ENCODE results near the gene HHATL.
"Not testable (repeated sequence)": the region's sequence is repeated elsewhere in the genome, so short reads cannot be mapped to it uniquely, and the experiment has no call there.

HHATL gene

DNA sequence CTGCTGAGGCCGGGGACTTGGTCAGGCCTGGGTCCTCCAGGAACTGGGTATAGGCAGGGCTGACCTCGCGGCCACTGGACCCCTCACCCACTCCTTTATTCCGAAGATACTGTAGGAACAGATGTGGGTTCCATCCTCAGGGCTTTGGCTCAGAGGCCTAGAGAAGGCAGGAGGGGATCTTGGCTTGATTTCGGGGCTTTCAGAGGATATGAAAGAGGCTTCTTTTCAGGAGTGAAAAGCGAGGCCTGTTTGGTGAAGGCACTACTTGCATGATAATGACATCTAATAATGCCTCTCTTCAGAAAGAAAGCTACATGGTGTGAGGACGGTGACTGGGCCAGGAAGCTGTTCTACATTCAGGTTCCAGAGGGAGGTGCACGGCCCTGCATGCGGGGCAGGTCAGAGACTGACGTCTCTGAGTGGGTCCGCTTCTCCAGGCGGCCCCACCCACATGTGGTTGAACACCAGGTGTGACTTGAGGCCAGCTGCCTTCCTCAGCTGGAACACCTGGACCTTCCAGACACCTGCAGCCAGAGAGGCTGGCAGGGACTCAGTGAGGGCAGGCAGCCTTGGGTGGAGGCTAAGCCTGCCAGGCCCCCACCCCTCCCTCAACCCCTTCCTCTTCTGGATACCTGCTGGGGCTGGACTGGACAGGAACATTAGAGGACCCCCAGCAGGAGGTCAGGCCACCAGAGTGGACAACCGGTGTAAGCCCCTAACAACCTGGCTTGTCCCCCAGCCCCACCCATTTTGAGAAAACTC lies 31.1 kb upstream of the HHATL start:
- no peak for DNase-seq

DNA sequence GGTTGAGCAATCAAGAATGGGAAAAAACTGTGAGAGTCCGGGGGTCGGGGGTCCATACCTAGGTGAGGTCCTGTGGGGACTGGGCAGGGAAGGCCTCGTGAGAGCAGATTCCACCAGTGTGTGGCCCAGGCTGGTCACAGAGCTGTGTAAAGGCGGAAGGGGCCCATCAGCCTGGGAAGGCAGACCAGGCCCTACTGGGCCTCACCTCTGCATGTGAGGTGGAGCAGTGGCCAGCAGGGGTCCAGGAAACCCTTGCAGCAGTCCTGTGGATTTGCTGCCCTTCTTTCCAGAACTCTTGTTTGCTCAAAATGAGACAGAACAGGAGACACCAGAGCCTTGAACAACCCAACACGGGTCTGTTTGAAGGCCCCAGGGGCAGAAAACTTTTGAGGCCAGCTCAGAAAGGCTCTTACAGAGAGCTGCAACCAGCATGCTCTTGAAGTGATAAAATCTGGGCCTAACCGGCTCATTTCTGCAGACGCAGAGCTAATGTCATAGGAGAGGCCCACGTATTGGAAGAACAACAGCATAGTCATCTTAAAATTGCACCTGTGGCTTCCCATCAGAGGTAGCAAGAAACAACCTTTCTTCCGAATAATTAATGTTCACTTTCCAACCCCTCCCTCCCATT lies 30.3 kb upstream of the HHATL start:
- no peak for DNase-seq

DNA sequence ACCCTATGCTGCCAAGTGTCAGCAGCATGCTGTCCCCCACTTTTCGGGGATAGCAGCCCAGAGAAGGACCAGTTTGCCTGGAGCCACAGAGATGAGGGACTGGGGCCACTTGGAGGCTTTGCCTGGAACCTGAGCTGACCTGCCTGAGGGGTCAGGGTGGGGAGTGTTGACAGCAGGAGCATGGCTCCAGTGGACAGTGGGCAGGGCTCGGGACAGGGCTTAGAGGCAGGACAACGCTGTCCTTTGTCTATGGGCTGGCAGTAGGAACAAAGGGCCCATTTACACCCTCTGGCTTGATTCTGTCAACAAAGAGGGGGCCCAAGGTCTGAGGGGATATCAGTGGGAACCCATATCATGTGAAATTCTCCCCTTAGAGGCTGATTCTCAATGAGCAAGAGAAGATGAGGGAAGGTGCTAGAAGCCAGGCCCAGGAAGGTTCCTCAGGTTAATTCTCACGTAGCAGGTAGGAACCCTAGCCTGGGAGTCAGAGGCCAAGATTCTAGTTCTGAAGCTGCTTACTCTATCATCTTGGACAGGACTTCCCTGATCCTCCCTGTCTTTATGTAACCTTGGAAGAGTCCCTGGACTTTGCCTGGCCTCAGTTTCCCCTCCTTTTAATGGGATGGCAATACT lies 29.7 kb upstream of the HHATL start:
- no peak for DNase-seq

DNA sequence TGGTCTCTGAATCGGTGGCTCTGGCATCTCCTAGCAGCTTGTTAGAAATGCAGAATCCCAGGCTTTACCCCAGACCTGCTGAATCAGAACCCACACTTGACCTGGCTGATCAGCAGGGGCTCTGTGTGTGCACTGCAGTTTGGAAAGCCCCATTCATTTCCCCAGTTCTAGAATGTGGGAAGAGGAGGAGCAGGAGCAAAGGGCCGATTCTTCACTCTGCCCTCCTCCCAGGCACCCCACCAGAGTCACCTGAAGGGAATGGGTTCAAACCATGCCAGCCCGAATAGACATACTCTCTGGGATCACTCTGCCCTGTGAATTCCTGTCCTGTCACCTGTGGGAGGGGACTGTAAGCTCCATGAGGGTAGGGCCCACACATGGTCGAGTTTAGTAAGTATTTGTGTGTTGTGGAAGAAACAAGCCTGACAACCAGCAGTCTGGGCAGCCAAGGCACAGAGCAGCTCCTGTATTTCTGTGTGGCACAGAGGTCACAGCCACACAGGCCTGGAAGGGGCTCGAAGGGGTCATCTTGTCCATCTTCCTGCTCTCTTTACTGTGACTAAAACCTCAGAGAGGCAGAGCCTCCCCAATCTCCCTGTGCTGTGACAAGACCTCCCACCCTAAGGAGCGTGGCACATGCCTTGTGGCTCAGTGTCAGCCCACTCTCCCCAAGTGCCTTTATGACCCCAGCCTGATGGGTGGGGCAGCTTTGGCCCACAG lies 29.0 kb upstream of the HHATL start:
- DNase-seq, result no peak

DNA sequence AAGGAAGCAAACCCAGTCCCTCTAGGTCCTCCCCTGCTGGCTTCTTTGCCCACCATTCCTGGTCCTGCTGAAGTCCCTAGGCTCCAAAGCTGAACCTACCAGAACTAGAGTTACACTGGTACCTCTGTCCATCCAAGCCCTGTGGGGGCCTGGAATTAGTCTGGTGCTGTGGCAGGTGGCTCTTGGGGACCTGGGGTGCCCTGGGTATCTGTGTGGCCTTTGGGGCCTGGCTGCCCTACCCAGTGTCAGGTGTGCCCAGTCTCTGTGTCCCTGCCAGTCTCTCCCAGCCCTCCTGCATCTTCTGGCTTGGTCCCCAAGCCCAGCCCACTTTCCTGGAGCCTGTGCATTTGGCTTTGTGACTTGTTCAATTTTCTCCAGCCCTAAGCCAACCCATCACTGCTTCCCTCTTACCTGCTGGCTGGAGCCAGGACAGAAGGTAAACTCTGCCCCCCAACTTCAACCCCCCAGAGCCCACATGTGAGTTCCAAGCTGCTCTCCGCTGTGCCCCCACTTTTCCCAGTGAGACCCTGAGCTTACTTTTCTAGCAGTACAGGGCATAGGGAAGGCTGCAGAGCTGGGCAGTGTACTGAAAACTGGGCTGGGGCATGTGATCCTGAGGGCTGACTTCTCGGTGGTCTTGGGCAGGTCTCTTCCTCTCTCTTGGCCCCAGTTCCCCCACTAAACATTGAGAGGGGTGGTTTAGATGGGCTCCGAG lies 28.3 kb upstream of the HHATL start:
- DNase-seq, result no peak

DNA sequence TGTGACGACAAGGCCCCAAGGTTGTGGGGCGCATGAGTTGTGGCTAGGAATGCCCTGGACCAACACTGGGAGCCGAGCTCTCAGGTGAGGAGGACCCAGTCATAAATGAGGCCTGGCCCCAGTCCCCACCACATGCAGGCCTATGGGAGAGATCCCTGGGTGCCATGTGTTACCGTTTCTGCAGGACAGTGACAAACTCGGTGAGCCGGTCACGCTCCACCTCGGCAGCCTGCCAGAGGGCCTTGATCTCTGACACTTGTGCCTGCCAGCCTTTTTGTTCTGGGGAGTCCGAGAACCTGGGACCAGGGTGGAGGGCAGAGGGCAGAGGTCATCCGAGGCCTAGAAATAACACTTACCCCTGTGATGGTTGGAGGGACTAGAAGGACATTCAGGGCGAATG lies 27.7 kb upstream of the HHATL start:
- DNase-seq, result no peak

DNA sequence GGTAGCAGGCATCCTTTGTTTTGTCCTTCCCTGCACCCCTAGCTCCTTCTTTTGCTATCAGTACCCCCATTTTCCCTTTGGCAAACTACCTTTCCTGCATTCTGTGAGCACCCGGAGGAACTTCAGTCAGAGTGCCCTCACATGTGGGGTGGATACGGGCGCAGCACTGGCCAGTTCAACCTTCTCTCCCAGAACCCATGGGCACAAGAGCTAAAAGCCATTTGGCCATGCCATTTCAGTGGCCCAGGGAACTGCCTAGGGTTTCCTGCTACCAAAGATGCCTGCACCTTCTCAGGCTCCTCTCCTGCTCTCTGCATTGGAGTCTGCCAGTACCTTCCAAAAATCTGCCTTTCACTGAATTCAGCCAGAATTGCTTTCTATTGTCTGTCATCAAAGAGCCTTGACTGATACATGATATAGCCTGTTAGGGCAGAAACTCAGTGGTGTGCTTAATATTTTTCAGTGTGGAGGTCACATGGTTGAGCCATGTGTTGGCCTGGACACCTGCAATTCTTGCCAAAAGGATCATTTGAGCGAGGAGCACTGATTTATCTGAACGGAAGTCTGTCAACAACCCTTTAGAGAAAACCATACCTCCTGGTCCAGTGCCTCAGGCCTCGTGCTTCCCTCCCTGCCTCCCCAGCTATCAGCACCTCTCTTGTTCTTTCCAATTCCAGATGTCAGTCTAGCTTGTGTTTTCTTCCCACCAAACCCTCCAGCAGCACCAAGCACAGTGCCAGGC lies 27.0 kb upstream of the HHATL start:
- DNase-seq, result peak in 1 of 2 experiments; percentile 14

DNA sequence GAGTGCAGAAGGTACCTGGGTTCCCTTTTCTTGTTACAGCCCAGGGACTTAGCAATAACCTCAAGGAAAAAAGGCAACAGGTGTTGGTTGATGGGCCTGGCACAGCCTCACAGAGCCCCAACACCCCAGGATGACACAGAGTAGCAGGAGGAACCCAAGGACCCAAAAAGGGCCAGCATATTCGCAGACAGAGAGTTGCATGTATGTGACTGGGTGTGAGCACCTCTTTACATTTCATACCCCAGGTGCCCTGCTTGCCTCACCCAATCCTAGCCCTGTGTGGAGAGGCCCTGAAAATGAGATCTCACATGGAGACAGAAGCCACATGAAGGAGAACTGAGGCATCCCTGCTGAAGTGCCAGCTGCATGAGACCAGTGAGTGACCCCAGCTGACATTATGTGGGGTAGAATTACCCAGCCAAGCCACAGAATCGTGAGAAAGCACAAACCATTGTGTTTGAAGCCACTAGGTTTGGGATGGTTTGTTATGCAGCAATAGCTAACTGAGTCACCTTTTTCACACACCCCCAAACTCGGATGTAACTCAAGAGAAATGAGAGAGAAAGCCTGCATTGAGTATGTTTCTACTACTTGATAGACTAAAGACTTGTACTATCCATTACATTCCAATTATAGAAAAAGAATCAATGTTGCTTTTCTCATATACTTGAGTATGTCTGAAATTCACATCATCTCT lies 26.2 kb upstream of the HHATL start:
- DNase-seq, result no peak

DNA sequence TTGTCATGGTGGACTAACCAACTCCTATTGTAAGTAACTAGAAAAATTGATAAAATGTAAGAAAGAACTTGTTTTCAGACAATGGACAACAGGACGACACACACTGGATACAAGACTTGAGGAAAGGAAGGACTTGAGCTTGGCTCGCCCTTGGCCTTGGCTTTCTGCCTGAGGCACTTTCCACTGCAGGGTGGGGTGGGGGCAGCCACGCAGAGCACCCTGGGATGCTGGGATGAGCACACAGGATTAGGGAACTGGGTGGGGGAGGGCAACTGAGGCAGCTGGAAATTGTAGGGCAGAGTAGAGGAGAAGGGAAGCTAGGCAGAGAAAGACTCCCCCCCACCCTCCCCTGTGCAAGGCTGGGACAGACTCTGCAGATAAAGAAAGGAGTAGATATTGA lies 25.5 kb upstream of the HHATL start:
- DNase-seq, result no peak

DNA sequence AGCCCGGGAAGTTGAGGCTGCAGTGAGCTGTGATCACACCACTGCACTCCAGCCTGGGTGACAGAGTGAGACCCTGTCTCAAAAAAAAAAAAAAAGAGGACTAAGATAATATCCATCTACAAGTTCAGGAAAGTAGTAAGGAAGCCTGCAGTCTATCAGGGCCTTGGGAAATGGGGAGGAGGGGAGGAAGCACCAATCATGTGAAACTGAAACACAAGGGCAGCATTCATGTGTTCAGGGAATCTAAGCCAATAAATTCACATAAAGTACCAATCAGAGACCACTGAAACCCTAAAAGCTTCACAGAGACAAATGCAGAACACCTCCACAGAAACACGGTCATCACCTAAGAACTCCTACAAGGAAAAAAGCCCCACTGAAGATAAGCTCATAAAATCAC lies 22.9 kb upstream of the HHATL start:
- DNase-seq, result no peak

DNA sequence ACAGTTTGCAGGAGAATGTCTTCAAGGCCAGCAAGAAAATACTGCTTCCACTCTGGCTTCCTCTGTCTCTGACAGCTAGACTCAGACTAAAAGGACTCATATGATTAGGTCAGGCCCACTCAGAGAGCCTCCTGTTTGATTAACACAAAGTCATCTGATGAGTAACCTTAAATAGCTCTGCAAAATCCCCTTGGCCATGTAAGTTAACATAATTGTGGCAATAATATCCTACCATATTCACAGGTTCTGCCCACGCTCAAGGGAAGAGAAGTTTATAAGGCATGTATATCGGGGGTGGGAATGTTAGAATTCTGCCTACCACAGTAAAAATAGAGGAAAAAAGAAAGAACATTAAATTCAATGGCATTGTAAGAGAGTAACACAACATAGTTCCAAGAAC lies 20.6 kb upstream of the HHATL start:
- DNase-seq, result no peak

DNA sequence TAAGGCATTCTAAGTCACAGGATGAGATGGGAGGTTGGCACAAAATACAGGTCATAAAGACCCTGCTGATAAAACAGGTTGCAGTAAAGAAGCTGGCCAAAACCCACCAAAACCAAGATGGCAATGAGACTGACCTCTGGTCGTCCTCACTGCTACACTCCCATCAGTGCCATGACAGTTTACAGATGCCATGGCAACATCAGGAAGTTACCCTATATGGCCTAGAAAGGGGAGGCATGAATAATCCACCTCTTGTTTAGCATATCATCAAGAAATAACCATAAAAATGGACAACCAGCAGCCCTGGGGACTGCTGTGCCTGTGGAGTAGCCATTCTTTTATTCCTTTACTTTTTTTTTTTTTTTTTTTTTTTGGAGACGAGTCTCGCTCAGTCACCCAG lies 19.8 kb upstream of the HHATL start:
- DNase-seq, result not testable (repeated sequence)

DNA sequence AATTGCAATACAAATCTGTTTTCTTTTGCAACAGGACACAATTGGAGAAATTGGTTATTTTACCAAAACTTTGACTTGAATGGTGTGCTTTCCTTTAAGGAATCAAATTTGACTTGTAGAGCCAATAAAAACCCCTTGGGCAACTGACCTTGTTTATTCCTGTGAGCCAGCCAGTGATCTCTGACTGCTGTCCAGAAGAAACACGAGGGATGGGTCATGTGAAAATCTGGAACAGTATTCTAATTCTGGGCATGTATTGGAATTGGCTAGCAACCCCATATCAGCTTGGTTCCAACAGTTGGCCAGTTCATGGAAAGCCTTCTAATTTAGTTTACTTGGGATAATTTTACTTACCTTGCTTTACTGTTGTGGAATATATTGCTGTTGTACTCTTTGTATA lies 19.1 kb upstream of the HHATL start:
- DNase-seq, result no peak

DNA sequence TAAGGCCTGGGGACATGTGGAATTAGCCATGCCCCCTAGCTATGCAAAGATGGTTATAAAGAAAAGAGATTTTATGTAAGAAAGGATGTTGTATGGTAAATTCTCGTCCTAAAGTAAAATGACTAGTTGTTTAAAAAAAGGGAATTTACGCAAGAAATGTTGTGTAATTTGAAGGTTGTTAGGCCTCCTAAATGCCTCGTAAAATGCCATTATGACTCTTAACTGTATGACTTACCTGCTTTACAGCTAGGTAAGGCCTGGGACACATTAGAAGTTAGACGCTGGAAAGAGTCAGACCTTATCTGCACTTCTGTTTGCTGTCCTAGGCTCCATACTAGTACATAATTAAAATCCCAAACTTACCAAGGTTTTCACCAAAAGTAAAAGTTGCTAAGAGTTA lies 17.5 kb upstream of the HHATL start:
- DNase-seq, result no peak

DNA sequence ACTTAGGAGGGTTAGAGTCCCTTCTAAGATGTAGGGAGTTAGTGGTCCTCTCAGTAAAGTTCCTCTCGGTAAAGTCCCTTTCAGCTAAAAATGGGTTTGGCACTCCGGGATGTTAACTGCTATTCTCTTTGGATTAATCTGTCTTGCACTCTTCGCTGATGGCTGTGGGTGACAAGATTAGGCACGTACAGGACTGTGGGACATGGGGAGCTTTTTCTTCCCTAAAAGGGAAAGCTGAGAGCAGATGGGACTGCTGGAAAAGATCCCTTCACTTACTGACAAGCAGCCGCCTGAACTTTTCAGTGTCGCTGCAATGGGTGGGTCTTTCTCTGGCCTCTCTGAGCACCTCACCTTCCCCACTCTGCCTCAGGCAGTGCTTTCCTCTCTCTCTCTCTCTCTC lies 16.4 kb upstream of the HHATL start:
- DNase-seq, result no peak

DNA sequence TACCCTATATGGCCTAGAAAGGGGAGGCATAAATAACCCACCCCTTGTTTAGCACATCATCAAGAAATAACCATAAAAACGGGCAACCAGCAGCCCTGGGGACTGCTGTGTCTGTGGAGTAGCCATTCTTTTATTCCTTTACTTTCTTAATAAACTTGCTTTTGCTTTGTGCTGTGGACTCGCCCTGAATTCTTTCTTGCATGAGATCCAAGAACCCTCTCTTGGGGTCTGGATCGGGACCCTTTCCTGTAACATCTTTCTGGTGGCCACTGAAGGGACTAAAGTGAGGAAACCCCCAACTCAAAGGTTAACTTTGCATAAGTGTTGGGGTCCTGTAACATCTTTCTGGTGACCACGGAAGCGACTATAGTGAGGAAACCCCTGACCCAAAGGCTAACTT lies 15.7 kb upstream of the HHATL start:
- no peak for DNase-seq

DNA sequence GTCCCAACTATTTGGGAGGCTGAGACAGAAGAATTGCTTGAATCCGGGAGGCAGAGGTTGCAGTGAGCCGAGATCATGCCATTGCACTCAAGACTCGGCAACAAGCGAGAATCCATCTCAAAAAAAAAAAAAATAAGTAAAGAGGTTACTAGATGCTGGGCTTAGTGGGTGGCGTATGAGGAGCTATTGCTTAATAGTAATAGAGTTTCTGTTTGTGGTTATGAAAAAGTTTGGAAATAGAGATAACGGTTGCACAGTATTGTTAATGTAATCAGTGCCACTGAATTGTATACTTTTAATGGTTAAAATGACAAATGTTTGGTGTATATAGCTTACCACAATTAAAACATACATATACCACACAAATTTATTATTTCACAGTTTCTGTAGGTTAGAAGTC lies 14.7 kb upstream of the HHATL start:
- no peak for DNase-seq

DNA sequence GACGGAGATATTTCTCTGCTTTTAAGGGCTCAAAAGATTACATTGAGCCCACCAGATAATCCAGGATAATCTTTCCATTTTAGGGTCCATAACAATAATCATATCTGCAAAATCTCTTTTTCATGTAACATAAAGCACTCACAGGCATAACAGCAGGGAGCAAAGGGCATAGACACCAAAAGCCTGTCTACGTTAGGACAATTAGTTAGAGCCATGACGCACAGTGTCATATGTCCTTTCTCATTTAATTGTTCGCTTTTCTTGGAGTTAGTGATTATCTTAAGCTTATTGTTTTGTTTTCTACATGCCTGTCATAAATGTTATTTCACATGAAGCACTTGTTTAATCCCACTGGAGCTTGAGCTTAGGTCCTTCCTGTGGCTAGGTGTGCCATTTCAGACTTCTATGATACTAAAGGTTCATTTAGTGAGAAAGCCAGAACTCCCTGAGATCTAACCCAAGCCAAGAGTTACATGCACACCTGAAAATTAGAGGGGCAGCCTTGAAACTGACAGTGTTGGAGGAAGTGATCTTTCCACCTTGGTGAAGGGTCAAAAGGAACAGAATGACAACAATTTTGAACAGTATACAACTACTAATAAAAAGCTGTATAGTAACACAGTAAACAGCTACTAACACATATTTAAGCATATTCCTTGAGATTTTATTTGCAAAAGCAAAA lies 11.7 kb upstream of the HHATL start:
- DNase-seq, result no peak

DNA sequence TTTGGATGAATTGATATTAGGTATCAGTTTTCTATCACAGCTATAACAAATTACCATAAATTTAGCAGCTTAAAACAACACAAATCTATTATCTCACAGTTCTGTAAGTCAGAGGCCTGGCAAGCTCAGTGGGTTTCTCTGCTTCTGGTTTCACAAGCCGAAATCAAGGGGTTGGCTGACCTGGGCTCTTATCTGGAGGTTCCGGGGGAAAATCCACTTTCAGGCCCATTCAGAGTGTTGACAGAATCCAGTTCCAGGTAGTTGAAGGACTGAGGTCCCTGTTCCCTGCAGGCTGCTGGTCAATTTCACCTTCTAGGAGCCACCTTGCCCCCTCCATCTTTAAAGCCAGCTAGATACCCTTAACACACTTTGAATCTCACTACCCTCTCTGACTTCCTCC lies 11.1 kb upstream of the HHATL start:
- DNase-seq, result no peak

DNA sequence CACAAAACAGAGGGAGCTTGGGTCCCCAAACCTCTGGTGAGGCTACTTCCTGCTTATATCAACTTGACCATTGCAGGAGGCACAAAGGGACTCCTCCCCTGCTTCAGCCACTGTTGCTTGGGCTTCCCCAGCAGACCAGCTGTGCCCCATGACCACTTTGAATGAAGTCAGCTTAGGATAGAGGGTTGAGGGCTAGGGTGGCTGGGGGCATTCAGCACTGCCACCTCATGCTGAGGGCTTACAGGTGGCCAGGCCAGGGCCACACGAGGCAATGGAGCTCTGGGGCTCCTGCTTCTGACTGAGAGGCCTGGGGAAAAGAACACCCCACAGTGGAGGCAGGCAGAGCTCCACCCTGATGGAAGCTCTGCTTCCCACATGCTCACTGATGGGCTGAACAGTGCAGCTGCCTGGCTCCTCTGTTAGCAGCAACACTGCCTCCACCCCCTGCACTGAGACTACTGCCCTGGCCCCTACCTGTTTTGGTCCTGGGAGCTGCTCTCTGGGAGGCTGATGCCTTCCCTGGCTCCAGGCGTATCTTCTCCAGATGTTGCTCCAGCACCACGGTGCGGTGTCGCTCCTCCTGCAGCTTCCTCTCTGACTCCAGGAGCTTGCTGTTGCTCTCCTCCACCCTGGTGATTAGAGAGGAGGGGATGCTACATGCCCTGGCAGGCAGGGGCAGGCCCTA lies 10.2 kb upstream of the HHATL start:
- DNase-seq, result no peak

DNA sequence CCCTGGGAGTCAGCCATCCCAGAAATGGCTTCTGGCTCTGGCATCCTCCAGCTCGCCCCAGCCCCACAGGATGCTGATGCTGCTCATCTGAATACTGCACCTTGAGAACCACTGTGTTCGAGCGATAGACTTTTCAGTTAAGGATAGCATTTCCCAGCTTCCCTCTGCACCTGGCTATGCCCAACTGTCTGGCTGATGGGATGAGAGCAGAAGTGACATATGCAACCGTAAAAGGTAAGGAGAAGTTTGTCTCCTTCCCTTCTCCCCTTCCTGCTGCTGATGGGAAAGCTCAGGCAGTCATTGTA lies 9.7 kb upstream of the HHATL start:
- DNase-seq, result no peak

All from NCI-H446 (cell line).